GM12878 (cell line): ENCODE measurements around the gene PRMT5. TPM values are rescaled to one million over a fixed set of nuclear protein-coding genes. Genes with fewer than 3 reads are reported as not detected.

Experiments
- ATAC-seq: fragments of 200-7000 bp; cut with Tn5 transposase; 3 replicates; pipeline ENCODE4 v1.9.1; 2020; ENCODE audit warnings: mild to moderate bottlenecking, moderate library complexity
- BruUV-seq: library from RNA; stranded (reverse); fragments of 400-500 nt; replicated peaks from 2 replicates; lab custom pipeline; 2021; lab: Mats Ljungman, UMichigan
- CTCF ChIA-PET: fragments of 300-600 bp; sonication (Branson Sonifier 250); formaldehyde crosslinking; extraction: SDS; loops from one replicate; lab custom pipeline; 2021; ENCODE audit warnings: inconsistent platforms; lab: Yijun Ruan, JAX
- POLR2A ChIA-PET: fragments of 350-600 bp; formaldehyde crosslinking; extraction: SDS; loops from one replicate; lab custom pipeline; 2021; ENCODE audit warnings: inconsistent platforms; lab: Charles Lee
- RAD21 ChIA-PET: fragments of 300-600 bp; sonication (Branson Sonifier 250); formaldehyde crosslinking; loops from one replicate; lab custom pipeline; 2023; ENCODE audit warnings: antibody characterized with exemption; ENCODE audit not compliant: unreplicated experiment; lab: Charles Lee
- SMC1A ChIA-PET: fragments of 300-600 bp; sonication (Branson Sonifier 250); formaldehyde crosslinking; loops from one replicate; lab custom pipeline; 2023; ENCODE audit not compliant: unreplicated experiment, uncharacterized antibody; lab: Charles Lee
- DNase-seq: peaks from one replicate; pipeline ENCODE4 v3.0.0-alpha.2; 2011; ENCODE audit warnings: low read depth, low spot score
- FAIRE-seq: peaks from 3 replicates; lab custom pipeline; 2011; peaks lifted over from hg19 to GRCh38; lab: Jason Lieb, UNC
- H2AFZ ChIP-seq: 2 replicates; pipeline ENCODE4 v1.6.0; 2011; ENCODE audit warnings: low read depth, low read length, control low read depth; ENCODE audit not compliant: control insufficient read depth
- H3K27ac ChIP-seq: 2 replicates; pipeline ENCODE4 v1.5.1; 2011; ENCODE audit warnings: control low read depth; ENCODE audit not compliant: control insufficient read depth, insufficient read depth
- H3K27me3 ChIP-seq, 2 experiments: replicated peaks in 1 of 2; 2 replicates each; pipeline versions ENCODE4 v1.6.0 to v1.6.1; 2011; ENCODE audit warnings: low read length in 1 of 2; ENCODE audit not compliant: control insufficient read depth in 2 of 2, insufficient read depth in 2 of 2
- H3K36me3 ChIP-seq, 2 experiments: 2 replicates each; pipeline ENCODE4 v1.5.1; 2011; ENCODE audit warnings: low read length in 1 of 2; ENCODE audit not compliant: control insufficient read depth in 2 of 2, insufficient read depth in 2 of 2
- H3K4me1 ChIP-seq: 2 replicates; pipeline ENCODE4 v1.6.1; 2011; ENCODE audit warnings: mild to moderate bottlenecking, low read length, moderate library complexity, mixed read lengths; ENCODE audit not compliant: control insufficient read depth, insufficient read depth
- H3K4me2 ChIP-seq: 2 replicates; pipeline ENCODE4 v1.6.0; 2011; ENCODE audit warnings: control low read depth; ENCODE audit not compliant: control insufficient read depth, insufficient read depth
- H3K4me3 ChIP-seq: fragments of 200-600 bp; sonication (generic); 2 replicates; pipeline ENCODE4 v1.5.1; 2016
- H3K79me2 ChIP-seq: 2 replicates; pipeline ENCODE4 v1.6.0; 2011; ENCODE audit warnings: low read length; ENCODE audit not compliant: control insufficient read depth, insufficient read depth
- H3K9ac ChIP-seq: 2 replicates; pipeline ENCODE4 v1.8.0; 2011; ENCODE audit warnings: low read length, control low read depth, mixed read lengths; ENCODE audit not compliant: control insufficient read depth, insufficient read depth
- H3K9me3 ChIP-seq: replicated peaks from 3 replicates; pipeline ENCODE4 v1.5.1; 2011; ENCODE audit warnings: mild to moderate bottlenecking, low read length; ENCODE audit not compliant: control insufficient read depth, insufficient read depth
- H4K20me1 ChIP-seq: 2 replicates; pipeline ENCODE4 v1.6.0; 2011; ENCODE audit not compliant: control insufficient read depth, insufficient read depth
- CHD2 ChIP-seq: IDR thresholded peaks from 2 replicates; pipeline ENCODE4 v1.6.1; 2011; ENCODE audit warnings: low read depth, low read length, improper control_type of control experiment, borderline replicate concordance
- CHD4 ChIP-seq: fragments of 200-600 bp; sonication (generic); IDR thresholded peaks from 2 replicates; pipeline ENCODE4 v1.6.1; 2016; ENCODE audit warnings: mild to moderate bottlenecking
- EZH2 ChIP-seq: IDR thresholded peaks from 2 replicates; pipeline ENCODE4 v1.6.1; 2012; ENCODE audit warnings: low read depth, mild to moderate bottlenecking, control low read depth, inconsistent platforms, low read length, borderline replicate concordance; ENCODE audit not compliant: control insufficient read depth
- HDAC2 ChIP-seq: fragments of 200-600 bp; sonication (generic); IDR thresholded peaks from 2 replicates; pipeline ENCODE4 v1.6.1; 2017
- IKZF2 ChIP-seq, 2 experiments: fragments of 450-650 bp; IDR thresholded peaks; 2 replicates each; pipeline ENCODE4 v1.6.1; 2017; ENCODE audit warnings: mild to moderate bottlenecking in 2 of 2, moderate library complexity in 2 of 2
- JUNB ChIP-seq: IDR thresholded peaks from 2 replicates; pipeline ENCODE4 v1.6.1; 2016; ENCODE audit warnings: antibody characterized with exemption, mild to moderate bottlenecking
- MEF2B ChIP-seq: fragments of 450-650 bp; IDR thresholded peaks from 2 replicates; pipeline ENCODE4 v1.6.1; 2018; ENCODE audit warnings: mild to moderate bottlenecking, moderate library complexity; ENCODE audit not compliant: partially characterized antibody, poor library complexity, severe bottlenecking
- MTA3 ChIP-seq: IDR thresholded peaks from 2 replicates; pipeline ENCODE4 v1.6.1; 2012; ENCODE audit warnings: low read length, inconsistent platforms, borderline replicate concordance
- NKRF ChIP-seq: fragments of 450-650 bp; conservative IDR thresholded peaks from 2 replicates; pipeline ENCODE4 v1.6.1; 2017; ENCODE audit warnings: mild to moderate bottlenecking, moderate library complexity
- NR2F1 ChIP-seq: fragments of 450-650 bp; conservative IDR thresholded peaks from 2 replicates; pipeline ENCODE4 v1.6.1; 2017; ENCODE audit warnings: mild to moderate bottlenecking
- NRF1 ChIP-seq: conservative IDR thresholded peaks from 2 replicates; pipeline ENCODE4 v1.6.1; 2011; ENCODE audit warnings: mild to moderate bottlenecking, low read depth, low read length, improper control_type of control experiment
- PBX3 ChIP-seq: IDR thresholded peaks from 2 replicates; pipeline ENCODE4 v1.6.1; 2011; ENCODE audit warnings: mild to moderate bottlenecking, low read depth, low read length, moderate library complexity; ENCODE audit not compliant: insufficient replicate concordance
- RAD21 ChIP-seq: IDR thresholded peaks from 2 replicates; pipeline ENCODE4 v1.6.1; 2011; ENCODE audit warnings: mild to moderate bottlenecking, low read depth, low read length, moderate library complexity; ENCODE audit not compliant: insufficient read depth
- RBBP5 ChIP-seq: fragments of 200-600 bp; sonication (generic); conservative IDR thresholded peaks from 2 replicates; pipeline ENCODE4 v1.6.1; 2016
- RFX5 ChIP-seq: IDR thresholded peaks from 2 replicates; pipeline ENCODE4 v1.6.1; 2011; ENCODE audit warnings: low read depth, low read length, improper control_type of control experiment
- SMAD5 ChIP-seq: IDR thresholded peaks from 2 replicates; pipeline ENCODE4 v1.6.1; 2016; ENCODE audit warnings: antibody characterized with exemption, low read depth
- TCF12 ChIP-seq: IDR thresholded peaks from 2 replicates; pipeline ENCODE4 v1.6.1; 2011; ENCODE audit warnings: low read depth, mild to moderate bottlenecking, low read length
- USF1 ChIP-seq: IDR thresholded peaks from 2 replicates; pipeline ENCODE4 v1.6.1; 2011; ENCODE audit warnings: borderline replicate concordance, low read depth, mild to moderate bottlenecking, moderate library complexity, mixed read lengths, low read length; ENCODE audit not compliant: insufficient read depth; ENCODE audit errors: extremely low read length
- ZNF207 ChIP-seq: fragments of 450-650 bp; IDR thresholded peaks from 2 replicates; pipeline ENCODE4 v1.6.1; 2014; ENCODE audit warnings: antibody characterized with exemption, mild to moderate bottlenecking, borderline replicate concordance
- ZSCAN29 ChIP-seq: fragments of 450-650 bp; IDR thresholded peaks from 2 replicates; pipeline ENCODE4 v1.6.1; 2017; ENCODE audit warnings: mild to moderate bottlenecking, moderate library complexity
- ZZZ3 ChIP-seq: IDR thresholded peaks from 2 replicates; pipeline ENCODE4 v1.6.1; 2011; ENCODE audit warnings: low read depth; ENCODE audit not compliant: control insufficient read depth, insufficient read length
- WGBS: methylation state at CpG from one replicate; pipeline ENCODE4 v1.1.6; 2016; ENCODE audit warnings: low lambda C conversion rate; ENCODE audit not compliant: insufficient replicate concordance, insufficient coverage; ENCODE audit errors: missing lambda C conversion rate; 5-methylcytosine and 5-hydroxymethylcytosine counted together
- in situ Hi-C: fragments of 300-500 bp; cut with MboI; formaldehyde crosslinking; loops from 9 replicates; pipeline ENCODE4 v1.14.3; 2018; ENCODE audit warnings: mixed read lengths
- intact Hi-C: fragments of 100-400 bp; cut with micrococcal nuclease; formaldehyde crosslinking; loops from one replicate; pipeline ENCODE4 v1.14.2; 2022; ENCODE audit not compliant: unreplicated experiment
- polyA plus RNA-seq, 11 experiments: library from polyadenylated mRNA; depleted of rRNA in 4 of 11; unstranded in 6 of 11; stranded (reverse) in 5 of 11; fragments of >200 nt; fragmentation: Nextera tagmentation in 4 of 11; fragmentation: Illumina TruSeq in 1 of 11; extraction: Ambion mirVana in 4 of 11; extraction: Trizol in 1 of 11; gene quantifications; 1 replicate in 1 of 11; 2 replicates in 10 of 11; pipeline versions ENCODE4 v1.2.1 to v1.2.3, GENCODE V29; 2011 to 2016; ENCODE audit warnings: inconsistent platforms in 2 of 11, missing spikeins in 2 of 11, low read depth in 1 of 11
- total RNA-seq, 4 experiments: library from RNA; depleted of rRNA in 3 of 4; stranded (reverse); fragments of >200 nt in 3 of 4; fragmentation: Illumina TruSeq in 1 of 4; extraction: Trizol in 1 of 4; gene quantifications; 2 replicates each; pipeline versions ENCODE4 v1.2.1 to v1.2.3, GENCODE V29; 2013 to 2021

PRMT5 gene
- total and polyA plus RNA-seq, 10 of the 15 experiments (the other 5 are each of a cell fraction or from before 2014, with no cell fraction given): 54.3 to 221 (median 111) TPM

- no peak for ATAC-seq
- in situ Hi-C loops: no loop called here
- TF ChIP-seq RAD21 (no peak), NKRF (no peak), RFX5 (no peak), JUNB (no peak), CHD2 (peak; percentile 32; the same call in 1 of the 2 replicates), RBBP5 (no peak), SMAD5 (no peak), TCF12 (no peak), MTA3 (no peak), PBX3 (no peak), NR2F1 (no peak), ZZZ3 (no peak), CHD4 (no peak), ZNF207 (0 out of 2 replicates have a peak, but pooled peaks have one; percentile 60), EZH2 (no peak), NRF1 (no peak), HDAC2 (no peak), IKZF2 (IDR thresholded peaks at IDR 0.05) (0 out of 4 replicates have a peak, but pooled peaks of 1 of the 2 experiments have one; percentile 5), USF1 (no peak), ZSCAN29 (no peak), MEF2B (no peak)
Observed at GRCh38 chr14:22872833-22873520, 56.2 kb downstream of the PRMT5 start.

More at GRCh38 chr14:22872833-22873520, 56.2 kb downstream of the PRMT5 start:
- Histone ChIP-seq H3K4me2 (peak overlapping the region; percentile 91), H2AFZ (no peak overlapping the region), H3K9ac (peak overlapping the region; percentile 90), H3K4me1 (peaks cover 8% of the 10 kb centered on the region), H3K27ac (peak overlapping the region; percentile 93), H4K20me1 (no peaks in the 10 kb centered on the region), H3K79me2 (peaks cover 18% of the 10 kb centered on the region), H3K36me3 (peaks cover 22 to 23% of the 10 kb centered on the region in 2 experiments), H3K27me3 (no peaks in the 10 kb centered on the region), H3K4me3 (peak overlapping the region; percentile 74), H3K9me3 (no peaks in the 10 kb centered on the region)
- FAIRE-seq (no peak), DNase-seq (no peak)
- TSS peak; percentile 63 for BruUV-seq
- RAD21 ChIA-PET: interaction anchor here (0.6 to 6.4 kb wide), 16 partner anchors 10 to 322 kb away, joined by 3 to 56 read pairs (median 5); partner anchors contain the start of genes OXA1L and RBM23
- POLR2A ChIA-PET: interaction anchor here (1.0 to 3.9 kb wide), 7 partner anchors 11 to 54 kb away, joined by 3 to 45 read pairs (median 5); partner anchors contain the start of genes RBM23 and REM2
- 32% methylated on average over 10 of the region's 10 CpGs for WGBS
- SMC1A ChIA-PET: interaction anchor here (0.8 to 4.9 kb wide), 10 partner anchors 12 to 133 kb away, joined by 3 to 110 read pairs (median 7); partner anchors contain the start of genes PRMT5, RBM23 and REM2
- intact Hi-C loops: loop anchor here (1.0 to 5.0 kb wide), 2 partner anchors 27 to 44 kb away; partner anchors contain the start of gene RBM23
- CTCF ChIA-PET: interaction anchor here (0.6 to 6.9 kb wide), 26 partner anchors 11 to 562 kb away, joined by 3 to 174 read pairs (median 4); partner anchors contain the start of genes HAUS4, PRMT5, RBM23 and REM2
